Esophagus squamous epithelium (tissue), 5 donors: ENCODE measurements around the gene ST6GAL1. TPM values are rescaled to one million over a fixed set of nuclear protein-coding genes. Genes with fewer than 3 reads are reported as not detected.

Source experiments
- DNase-seq: peaks from one replicate; lab custom pipeline; 2025; lab: John Stamatoyannopoulos, UW
- H3K27ac ChIP-seq, 4 donors: fragments of 200-600 bp; sonication (generic); one replicate each; pipeline ENCODE4 v1.5.1; 2016 to 2019; ENCODE audit warnings: mild to moderate bottlenecking in 1 of 4
- H3K27me3 ChIP-seq, 4 donors: fragments of 200-600 bp; sonication (generic); 1 replicate in 3 of 4; 2 replicates in 1 of 4; pipeline versions ENCODE4 v1.5.1 to v1.6.0; 2017 to 2021; ENCODE audit warnings: antibody characterized with exemption in 1 of 4
- H3K36me3 ChIP-seq, 3 donors: fragments of 200-600 bp; sonication (generic); one replicate each; pipeline ENCODE4 v1.5.1; 2016 to 2019
- H3K4me1 ChIP-seq, 3 donors: fragments of 200-600 bp; sonication (generic); one replicate each; pipeline ENCODE4 v1.5.1; 2017 to 2019
- H3K4me3 ChIP-seq, 4 donors: fragments of 200-600 bp; sonication (generic); 1 replicate in 3 of 4; 2 replicates in 1 of 4; pipeline ENCODE4 v1.5.1; 2016 to 2019; ENCODE audit warnings: mild to moderate bottlenecking in 2 of 4, moderate library complexity in 1 of 4
- H3K9me3 ChIP-seq, 3 donors: fragments of 200-600 bp; sonication (generic); one replicate each; pipeline ENCODE4 v1.5.1; 2016 to 2019
- POLR2A ChIP-seq, 4 donors: fragments of 450-650 bp; IDR thresholded peaks; one replicate each; pipeline ENCODE4 v1.6.1; 2017; ENCODE audit warnings: antibody characterized with exemption in 4 of 4, mild to moderate bottlenecking in 4 of 4, moderate library complexity in 3 of 4
- WGBS, 2 donors: methylation state at CpG; one replicate each; pipeline ENCODE4 v1.1.5; 2018; 5-methylcytosine and 5-hydroxymethylcytosine counted together
- intact Hi-C: fragments of 100-400 bp; cut with DNase I; formaldehyde crosslinking; loops from one replicate; pipeline ENCODE4 v1.15.0; 2022
- total RNA-seq, 4 donors: library from RNA; depleted of rRNA; stranded (reverse); fragments of >200 nt; gene quantifications; one replicate each; pipeline ENCODE4 v1.1.0, GENCODE V29; 2016
- TF ChIP-seq, protein P1 (sequence below), 6 experiments: fragments of 450-650 bp in 4 of 6; fragments of 200-600 bp in 2 of 6; sonication (generic) in 2 of 6; IDR thresholded peaks; one replicate each; pipeline ENCODE4 v1.5.1; 2016 to 2019; ENCODE audit warnings: antibody characterized with exemption in 6 of 6, mild to moderate bottlenecking in 4 of 6, moderate library complexity in 4 of 6
- donor health status: DM: yes; HTN: yes; CAD: no.

The ST6GAL1 gene
- total RNA-seq, 4 donors from 2014 or later: 6.0 to 44.2 (median 15.2) TPM

DNA sequence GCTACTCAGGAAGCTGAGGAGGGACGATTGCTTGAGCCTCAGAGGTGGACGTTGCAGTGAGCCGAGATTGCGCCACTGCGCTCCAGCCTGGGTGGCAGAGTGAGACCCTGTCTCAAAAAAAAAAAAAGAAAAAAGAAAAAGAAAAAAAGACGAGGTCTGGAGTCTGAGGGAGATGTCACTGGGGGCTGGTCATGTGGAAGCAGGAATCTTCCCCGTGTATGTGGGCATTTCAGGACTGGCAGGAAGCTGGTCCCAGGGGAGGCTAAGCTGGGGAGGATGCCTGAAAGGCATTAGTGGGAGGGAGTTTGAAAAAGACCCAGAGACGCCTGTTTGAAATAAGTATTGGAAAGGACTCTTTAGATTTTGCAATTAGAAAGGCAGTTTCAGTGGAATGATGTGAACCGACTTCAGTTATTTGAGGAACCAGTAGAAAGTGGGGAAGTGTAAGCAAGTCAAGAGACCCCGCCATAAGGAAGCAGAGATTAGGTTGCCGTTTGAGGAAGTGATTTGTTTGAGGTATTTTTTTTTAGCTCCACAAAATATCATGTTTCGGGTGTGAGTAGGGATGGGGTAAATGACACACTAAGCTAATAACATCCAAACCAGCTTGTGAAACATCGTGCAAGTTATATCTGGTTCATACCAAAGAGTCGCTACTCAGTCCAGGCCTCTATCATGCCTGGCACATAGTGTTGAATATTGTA, 55.5 kb downstream of the ST6GAL1 start:
- Histone ChIP-seq H3K9me3 (no peaks in the 10 kb centered on the region), H3K27ac (peak overlapping the region in 2 of 4 donors; percentile 36 to 53), H3K4me1 (peaks cover 0 to 2% (median under 1%) of the 10 kb centered on the region in 3 donors), H3K36me3 (no peaks in the 10 kb centered on the region), H3K4me3 (no peak overlapping the region), H3K27me3 (no peaks in the 10 kb centered on the region)
- TF ChIP-seq POLR2A (IDR thresholded peaks at IDR 0.05): no peak
- TF ChIP-seq, protein P1, sequence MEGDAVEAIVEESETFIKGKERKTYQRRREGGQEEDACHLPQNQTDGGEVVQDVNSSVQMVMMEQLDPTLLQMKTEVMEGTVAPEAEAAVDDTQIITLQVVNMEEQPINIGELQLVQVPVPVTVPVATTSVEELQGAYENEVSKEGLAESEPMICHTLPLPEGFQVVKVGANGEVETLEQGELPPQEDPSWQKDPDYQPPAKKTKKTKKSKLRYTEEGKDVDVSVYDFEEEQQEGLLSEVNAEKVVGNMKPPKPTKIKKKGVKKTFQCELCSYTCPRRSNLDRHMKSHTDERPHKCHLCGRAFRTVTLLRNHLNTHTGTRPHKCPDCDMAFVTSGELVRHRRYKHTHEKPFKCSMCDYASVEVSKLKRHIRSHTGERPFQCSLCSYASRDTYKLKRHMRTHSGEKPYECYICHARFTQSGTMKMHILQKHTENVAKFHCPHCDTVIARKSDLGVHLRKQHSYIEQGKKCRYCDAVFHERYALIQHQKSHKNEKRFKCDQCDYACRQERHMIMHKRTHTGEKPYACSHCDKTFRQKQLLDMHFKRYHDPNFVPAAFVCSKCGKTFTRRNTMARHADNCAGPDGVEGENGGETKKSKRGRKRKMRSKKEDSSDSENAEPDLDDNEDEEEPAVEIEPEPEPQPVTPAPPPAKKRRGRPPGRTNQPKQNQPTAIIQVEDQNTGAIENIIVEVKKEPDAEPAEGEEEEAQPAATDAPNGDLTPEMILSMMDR (IDR thresholded peaks at IDR 0.05): no peak
- DNase-seq: no peak
- 72 to 77% methylated on average over 14 of the region's 14 CpGs for WGBS, 2 donors
- intact Hi-C loops: no loop called here

DNA sequence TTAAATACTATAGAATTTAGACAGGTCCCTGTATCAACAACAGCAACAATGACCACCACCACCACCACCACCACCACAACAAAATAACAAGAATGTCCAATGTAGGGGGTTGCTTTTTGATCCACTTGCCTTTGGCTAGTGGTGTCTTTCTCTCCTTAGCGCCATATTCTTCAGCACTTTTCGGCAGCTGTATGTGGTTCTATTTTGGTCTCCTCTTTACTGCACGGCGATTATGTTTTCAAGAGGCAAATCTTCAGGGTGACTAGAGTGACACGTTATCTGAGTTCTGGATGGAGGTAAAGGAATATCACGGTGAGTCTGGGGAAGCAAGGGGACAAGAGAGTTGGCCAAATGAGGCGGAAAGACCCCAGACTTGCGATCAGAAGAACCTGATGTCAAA, 56.1 kb downstream of the ST6GAL1 start:
- H3K4me3 ChIP-seq: no peak overlapping the region
- H3K4me1 ChIP-seq: peaks cover 0 to 5% (median 2%) of the 10 kb centered on the region in 3 donors
- peak overlapping the region in 3 of 4 donors; percentile 25 to 53 (median 31) for H3K27ac ChIP-seq
- H3K9me3 ChIP-seq: no peaks in the 10 kb centered on the region
- DNase-seq: no peak
- TF ChIP-seq POLR2A (IDR thresholded peaks at IDR 0.05): no peak
- TF ChIP-seq, protein P1 (IDR thresholded peaks at IDR 0.05): no peak
- H3K36me3 ChIP-seq: no peaks in the 10 kb centered on the region
- H3K27me3 ChIP-seq: no peaks in the 10 kb centered on the region
- intact Hi-C loops: no loop called here
- 86 to 96% methylated on average over 8 of the region's 8 CpGs for WGBS, 2 donors

DNA sequence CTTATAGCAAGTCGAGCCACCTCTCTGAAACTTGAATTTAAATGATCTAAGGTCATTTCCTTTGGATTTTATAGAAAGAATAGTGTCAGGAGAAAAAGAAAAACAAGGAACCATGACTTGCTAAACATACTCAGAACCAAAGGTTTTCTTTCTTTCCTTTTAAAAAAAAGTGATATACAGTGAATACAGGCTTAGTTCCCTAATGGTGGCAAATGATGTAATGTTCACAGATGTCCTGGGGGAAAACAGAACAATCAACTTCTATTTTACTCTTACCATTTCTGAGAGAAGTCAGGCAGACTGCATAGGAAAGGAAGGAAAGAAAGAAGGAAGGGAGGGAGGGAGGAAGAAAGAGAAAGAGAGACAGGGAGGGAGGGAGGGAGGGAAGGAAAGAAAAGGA, 56.5 kb downstream of the ST6GAL1 start:
- intact Hi-C loops: no loop called here
- H3K27me3 ChIP-seq: no peaks in the 10 kb centered on the region
- 63 to 71% methylated on average over 1 of the region's 1 CpG for WGBS, 2 donors
- no peak for DNase-seq
- no peak for TF ChIP-seq POLR2A (IDR thresholded peaks at IDR 0.05)
- TF ChIP-seq, protein P1 (IDR thresholded peaks at IDR 0.05): no peak
- no peaks in the 10 kb centered on the region for H3K9me3 ChIP-seq
- H3K4me1 ChIP-seq: peaks cover 0 to 5% (median 2%) of the 10 kb centered on the region in 3 donors
- H3K27ac ChIP-seq: peak overlapping the region in 2 of 4 donors; percentile 31 to 53
- no peak overlapping the region for H3K4me3 ChIP-seq
- H3K36me3 ChIP-seq: no peaks in the 10 kb centered on the region

DNA sequence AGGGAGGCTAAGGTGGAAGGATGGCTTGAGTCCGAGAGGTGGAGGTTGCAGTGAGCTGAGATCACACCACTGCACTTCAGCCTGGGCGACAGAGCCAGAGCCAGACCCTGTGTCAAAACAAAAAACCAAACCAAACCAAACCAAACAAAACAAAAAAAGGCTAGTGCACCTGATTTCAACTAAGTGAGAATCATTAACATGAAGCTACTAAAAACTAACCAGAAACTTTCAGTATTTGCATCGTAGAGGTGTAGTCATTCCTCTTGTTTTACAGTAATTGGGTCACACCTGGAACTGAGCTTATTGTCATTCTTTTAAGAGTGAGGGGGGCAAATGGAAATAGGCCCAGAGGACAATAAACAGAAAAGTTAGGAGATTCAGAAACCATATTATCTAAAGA, 58.5 kb downstream of the ST6GAL1 start:
- 81 to 84% methylated on average over 3 of the region's 3 CpGs for WGBS, 2 donors
- no peak for DNase-seq
- H3K27me3 ChIP-seq: no peaks in the 10 kb centered on the region
- no peaks in the 10 kb centered on the region for H3K36me3 ChIP-seq
- intact Hi-C loops: no loop called here
- no peaks in the 10 kb centered on the region for H3K9me3 ChIP-seq
- peaks cover 0 to 5% (median 2%) of the 10 kb centered on the region in 3 donors for H3K4me1 ChIP-seq
- H3K27ac ChIP-seq: peak overlapping the region in 1 of 4 donors; percentile 47
- TF ChIP-seq, protein P1 (IDR thresholded peaks at IDR 0.05): no peak
- no peak for TF ChIP-seq POLR2A (IDR thresholded peaks at IDR 0.05)
- no peak overlapping the region for H3K4me3 ChIP-seq

DNA sequence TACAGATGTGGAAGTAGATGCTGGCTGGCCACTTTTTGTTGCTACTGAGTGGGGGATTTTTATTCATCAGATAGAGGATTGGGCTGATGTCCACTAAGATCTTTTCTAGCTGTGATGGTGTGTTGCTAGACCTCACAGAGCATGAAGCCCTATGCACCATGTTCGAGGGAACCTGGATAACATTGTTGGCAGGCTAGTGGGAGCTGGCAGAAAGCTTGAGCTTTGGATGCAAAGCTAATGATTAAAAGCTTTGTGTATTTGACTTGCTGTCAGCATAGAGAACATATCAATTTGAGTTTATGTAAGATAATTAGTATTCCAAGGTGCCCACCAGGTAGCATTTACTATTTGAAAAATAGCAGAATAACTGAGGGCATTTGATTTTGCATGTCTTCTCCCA, 59.1 kb downstream of the ST6GAL1 start:
- intact Hi-C loops: no loop called here
- WGBS, 2 donors: 69 to 92% methylated on average over 1 of the region's 1 CpG
- TF ChIP-seq, protein P1 (IDR thresholded peaks at IDR 0.05): no peak
- TF ChIP-seq POLR2A (IDR thresholded peaks at IDR 0.05): no peak
- Histone ChIP-seq H3K9me3 (no peaks in the 10 kb centered on the region), H3K27ac (peak overlapping the region in 1 of 4 donors; percentile 11), H3K36me3 (no peaks in the 10 kb centered on the region), H3K4me1 (peaks cover 0 to 5% (median 2%) of the 10 kb centered on the region in 3 donors), H3K27me3 (no peaks in the 10 kb centered on the region), H3K4me3 (no peak overlapping the region)
- no peak for DNase-seq
